Central memory CD8-positive, alpha-beta T cell (primary cell): ENCODE measurements around the gene DPYSL3.

ENCODE experiments used
- ATAC-seq: fragments of 150-1000 bp; cut with Tn5 transposase; replicated peaks from 2 replicates; pipeline ENCODE4 v1.10.0; 2022; ENCODE audit warnings: mild to moderate bottlenecking, moderate FRiP score, moderate number of reproducible peaks; ENCODE audit not compliant: poor library complexity, severe bottlenecking; ENCODE audit errors: extremely low read depth
- DNase-seq, 2 donors: peaks; one replicate each; pipeline ENCODE4 v3.0.0; 2021; ENCODE audit warnings: low spot score in 2 of 2
- H3K27ac Mint-ChIP-seq: one replicate; pipeline ENCODE4 v1.8.0; 2022; ENCODE audit warnings: low read depth, mild to moderate bottlenecking, moderate library complexity, mixed read lengths
- H3K27me3 Mint-ChIP-seq: one replicate; pipeline ENCODE4 v1.8.0; 2022; ENCODE audit warnings: mixed read lengths
- H3K36me3 Mint-ChIP-seq: one replicate; pipeline ENCODE4 v1.8.0; 2022; ENCODE audit warnings: mild to moderate bottlenecking, moderate library complexity, mixed read lengths; ENCODE audit not compliant: insufficient read depth
- H3K4me1 Mint-ChIP-seq: one replicate; pipeline ENCODE4 v1.8.0; 2022; ENCODE audit warnings: mixed read lengths
- H3K4me3 Mint-ChIP-seq: one replicate; pipeline ENCODE4 v1.8.0; 2022; ENCODE audit warnings: mild to moderate bottlenecking, moderate library complexity, mixed read lengths
- H3K9me3 Mint-ChIP-seq: one replicate; pipeline ENCODE4 v1.8.0; 2022; ENCODE audit warnings: mixed read lengths

Gene DPYSL3

GRCh38 chr5:147441191-147441695 lies 68.6 kb downstream of the DPYSL3 start:
- DNase-seq (no peak), ATAC-seq (no peak)
- H3K4me3 Mint-ChIP-seq: no peak overlapping the region
- H3K4me1 Mint-ChIP-seq: no peaks in the 10 kb centered on the region
- H3K27ac Mint-ChIP-seq: no peak overlapping the region
- H3K36me3 Mint-ChIP-seq: no peaks in the 10 kb centered on the region
- no peaks in the 10 kb centered on the region for H3K9me3 Mint-ChIP-seq
- peaks cover 49% of the 10 kb centered on the region for H3K27me3 Mint-ChIP-seq

GRCh38 chr5:147439254-147439653 lies 70.6 kb downstream of the DPYSL3 start:
- Mint-ChIP-seq H3K36me3 (no peaks in the 10 kb centered on the region), H3K9me3 (no peaks in the 10 kb centered on the region), H3K27ac (no peak overlapping the region), H3K4me1 (no peaks in the 10 kb centered on the region), H3K4me3 (no peak overlapping the region), H3K27me3 (peaks cover 56% of the 10 kb centered on the region)
- no peak for DNase-seq
- no peak for ATAC-seq

- H3K4me3 Mint-ChIP-seq: no peak overlapping the region
- DNase-seq: no peak
- no peaks in the 10 kb centered on the region for H3K36me3 Mint-ChIP-seq
Observed at GRCh38 chr5:147437161-147437596, 72.7 kb downstream of the DPYSL3 start.

GRCh38 chr5:147436596-147436995 lies 73.3 kb downstream of the DPYSL3 start:
- peaks cover 54% of the 10 kb centered on the region for H3K27me3 Mint-ChIP-seq
- no peaks in the 10 kb centered on the region for H3K4me1 Mint-ChIP-seq
- no peaks in the 10 kb centered on the region for H3K9me3 Mint-ChIP-seq
- DNase-seq: no peak
- no peak overlapping the region for H3K27ac Mint-ChIP-seq
- no peaks in the 10 kb centered on the region for H3K36me3 Mint-ChIP-seq
- H3K4me3 Mint-ChIP-seq: no peak overlapping the region
- no peak for ATAC-seq

More at GRCh38 chr5:147437161-147437596, 72.7 kb downstream of the DPYSL3 start:
- Mint-ChIP-seq H3K4me1 (no peaks in the 10 kb centered on the region), H3K27me3 (peaks cover 54% of the 10 kb centered on the region), H3K27ac (no peak overlapping the region), H3K9me3 (no peaks in the 10 kb centered on the region)
- ATAC-seq: no peak

- Mint-ChIP-seq H3K27ac (no peak overlapping the region), H3K4me1 (no peaks in the 10 kb centered on the region), H3K9me3 (no peaks in the 10 kb centered on the region)
Observed at GRCh38 chr5:147434049-147434448, 75.8 kb downstream of the DPYSL3 start.

GRCh38 chr5:147432323-147432722 lies 77.5 kb downstream of the DPYSL3 start:
- Mint-ChIP-seq H3K27me3 (peaks cover 42% of the 10 kb centered on the region), H3K27ac (no peak overlapping the region), H3K4me3 (no peak overlapping the region), H3K36me3 (no peaks in the 10 kb centered on the region), H3K9me3 (no peaks in the 10 kb centered on the region), H3K4me1 (no peaks in the 10 kb centered on the region)
- no peak for DNase-seq
- no peak for ATAC-seq

More at GRCh38 chr5:147434049-147434448, 75.8 kb downstream of the DPYSL3 start:
- H3K36me3 Mint-ChIP-seq: no peaks in the 10 kb centered on the region
- H3K4me3 Mint-ChIP-seq: no peak overlapping the region
- ATAC-seq (no peak), DNase-seq (no peak)
- H3K27me3 Mint-ChIP-seq: peaks cover 47% of the 10 kb centered on the region

- no peak overlapping the region for H3K4me3 Mint-ChIP-seq
- H3K4me1 Mint-ChIP-seq: no peaks in the 10 kb centered on the region
- H3K9me3 Mint-ChIP-seq: no peaks in the 10 kb centered on the region
- H3K36me3 Mint-ChIP-seq: no peaks in the 10 kb centered on the region
- DNase-seq: no peak
- no peak overlapping the region for H3K27ac Mint-ChIP-seq
- H3K27me3 Mint-ChIP-seq: peaks cover 37% of the 10 kb centered on the region
- no peak for ATAC-seq
Observed at GRCh38 chr5:147431586-147431985, 78.3 kb downstream of the DPYSL3 start.

- no peak for ATAC-seq
- Mint-ChIP-seq H3K4me3 (no peak overlapping the region), H3K27me3 (peaks cover 32% of the 10 kb centered on the region), H3K27ac (no peak overlapping the region), H3K4me1 (no peaks in the 10 kb centered on the region), H3K9me3 (no peaks in the 10 kb centered on the region), H3K36me3 (no peaks in the 10 kb centered on the region)
- no peak for DNase-seq
Observed at GRCh38 chr5:147430628-147431027, 79.2 kb downstream of the DPYSL3 start.

- Mint-ChIP-seq H3K4me1 (no peaks in the 10 kb centered on the region), H3K27ac (no peak overlapping the region), H3K27me3 (peaks cover 20% of the 10 kb centered on the region), H3K4me3 (no peak overlapping the region), H3K9me3 (no peaks in the 10 kb centered on the region), H3K36me3 (no peaks in the 10 kb centered on the region)
- DNase-seq (no peak), ATAC-seq (no peak)
Observed at GRCh38 chr5:147427521-147428401, 82.1 kb downstream of the DPYSL3 start.

GRCh38 chr5:147426640-147427327 lies 83.1 kb downstream of the DPYSL3 start:
- Mint-ChIP-seq H3K27ac (no peak overlapping the region), H3K4me3 (no peak overlapping the region), H3K4me1 (no peaks in the 10 kb centered on the region), H3K9me3 (no peaks in the 10 kb centered on the region), H3K27me3 (peaks cover 14% of the 10 kb centered on the region), H3K36me3 (no peaks in the 10 kb centered on the region)
- no peak for DNase-seq
- ATAC-seq: no peak

- Mint-ChIP-seq H3K4me1 (no peaks in the 10 kb centered on the region), H3K36me3 (no peaks in the 10 kb centered on the region), H3K27me3 (peaks cover 25% of the 10 kb centered on the region), H3K4me3 (no peak overlapping the region), H3K27ac (no peak overlapping the region), H3K9me3 (no peaks in the 10 kb centered on the region)
- ATAC-seq (no peak), DNase-seq (no peak)
Observed at GRCh38 chr5:147418613-147419012, 91.3 kb downstream of the DPYSL3 start.

GRCh38 chr5:147417135-147417813 lies 92.6 kb downstream of the DPYSL3 start:
- Mint-ChIP-seq H3K27ac (no peak overlapping the region), H3K4me3 (no peak overlapping the region), H3K27me3 (peaks cover 25% of the 10 kb centered on the region), H3K36me3 (no peaks in the 10 kb centered on the region), H3K4me1 (no peaks in the 10 kb centered on the region), H3K9me3 (no peaks in the 10 kb centered on the region)
- DNase-seq (no peak), ATAC-seq (no peak)
